GM12891 (cell line): ENCODE data around the gene ACKR2.

Source experiments
- POLR2A ChIP-seq: IDR thresholded peaks from 2 replicates; pipeline ENCODE4 v1.6.1; 2011; ENCODE audit warnings: low read depth, low read length, control low read depth
- POLR2AphosphoS5 ChIP-seq: IDR thresholded peaks from 2 replicates; pipeline ENCODE4 v1.6.1; 2011; ENCODE audit warnings: low read depth, low read length, control low read depth

DNA sequence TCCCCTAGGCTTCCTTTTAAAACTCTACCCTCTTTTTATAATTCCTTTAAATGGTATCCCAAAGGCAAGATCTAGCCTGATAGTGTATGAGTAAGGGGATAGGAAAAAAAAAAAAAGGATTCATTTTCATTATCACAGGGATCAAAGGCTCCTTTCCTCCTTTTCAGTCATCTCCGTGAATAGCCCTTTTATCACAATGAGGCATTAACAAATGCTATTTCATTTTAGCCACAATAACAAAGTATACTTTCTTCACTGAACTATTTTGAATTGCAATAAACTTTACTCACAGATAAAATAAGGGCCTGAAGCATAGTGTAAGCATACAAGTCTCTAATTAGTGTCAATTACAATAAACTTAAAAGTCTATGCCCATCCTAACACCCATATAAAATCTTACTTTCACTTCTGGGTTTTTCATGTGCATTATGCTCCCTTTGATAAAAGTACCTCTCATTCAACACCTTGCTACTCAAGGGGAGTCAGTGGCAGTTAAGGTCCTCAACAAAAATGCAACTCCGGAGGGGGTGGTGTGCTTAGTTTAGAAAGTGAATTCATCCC lies 13.5 kb upstream of the ACKR2 start:
- TF ChIP-seq POLR2A (no peak), POLR2AphosphoS5 (no peak)
